ENCODE measurements around the gene TRIM41. TPM values are rescaled to one million over a fixed set of nuclear protein-coding genes. Genes with fewer than 3 reads are reported as not detected.

TRIM41 gene
- total and polyA plus RNA-seq, 2 experiments from 2014 or later = 6.2 to 8.7 TPM

GRCh38 chr5:181224390-181225229 is 1.5 kb downstream of the TRIM41 start:
- H3K4me1 ChIP-seq (ENCODE audit: insufficient read depth) = peaks cover 10% of the 10 kb centered on the region; the same call in 1 of the 2 replicates
- peaks cover 10% of the 10 kb centered on the region for H3K9me3 Mint-ChIP-seq
- peaks cover 14% of the 10 kb centered on the region for H3K36me3 ChIP-seq (ENCODE audit: insufficient read depth)
- H3K27me3 ChIP-seq (ENCODE audit: insufficient read depth) = no peaks in the 10 kb centered on the region
- no peak for DNase-seq (ENCODE audit: low spot score)
- no peak for ATAC-seq
- peaks cover 20% of the 10 kb centered on the region for H3K36me3 Mint-ChIP-seq (ENCODE audit: low read depth)
- H4K20me1 ChIP-seq (replicated peaks; ENCODE audit: insufficient read depth) = no peaks in the 10 kb centered on the region; the same call in 1 of the 2 replicates
- TF ChIP-seq, protein P1, sequence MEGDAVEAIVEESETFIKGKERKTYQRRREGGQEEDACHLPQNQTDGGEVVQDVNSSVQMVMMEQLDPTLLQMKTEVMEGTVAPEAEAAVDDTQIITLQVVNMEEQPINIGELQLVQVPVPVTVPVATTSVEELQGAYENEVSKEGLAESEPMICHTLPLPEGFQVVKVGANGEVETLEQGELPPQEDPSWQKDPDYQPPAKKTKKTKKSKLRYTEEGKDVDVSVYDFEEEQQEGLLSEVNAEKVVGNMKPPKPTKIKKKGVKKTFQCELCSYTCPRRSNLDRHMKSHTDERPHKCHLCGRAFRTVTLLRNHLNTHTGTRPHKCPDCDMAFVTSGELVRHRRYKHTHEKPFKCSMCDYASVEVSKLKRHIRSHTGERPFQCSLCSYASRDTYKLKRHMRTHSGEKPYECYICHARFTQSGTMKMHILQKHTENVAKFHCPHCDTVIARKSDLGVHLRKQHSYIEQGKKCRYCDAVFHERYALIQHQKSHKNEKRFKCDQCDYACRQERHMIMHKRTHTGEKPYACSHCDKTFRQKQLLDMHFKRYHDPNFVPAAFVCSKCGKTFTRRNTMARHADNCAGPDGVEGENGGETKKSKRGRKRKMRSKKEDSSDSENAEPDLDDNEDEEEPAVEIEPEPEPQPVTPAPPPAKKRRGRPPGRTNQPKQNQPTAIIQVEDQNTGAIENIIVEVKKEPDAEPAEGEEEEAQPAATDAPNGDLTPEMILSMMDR (conservative IDR thresholded peaks at IDR 0.05; ENCODE audit: low read depth in 2 of 2) = no peak
- TF ChIP-seq CREB1 (CRISPR knock-in tag; IDR thresholded peaks at IDR 0.05; ENCODE audit: low read depth) (no peak), EZH2phosphoT487 (IDR thresholded peaks at IDR 0.05; ENCODE audit: unreplicated experiment) (no peak), NANOG (IDR thresholded peaks at IDR 0.05; ENCODE audit: borderline replicate concordance) (no peak), STAT1 (IDR thresholded peaks at IDR 0.05; ENCODE audit: unreplicated experiment) (no peak), ZNF462 (CRISPR knock-in tag; IDR thresholded peaks at IDR 0.05) (no peak), ZNF331 (CRISPR knock-in tag; IDR thresholded peaks at IDR 0.05; ENCODE audit: low read depth) (no peak), ETS1 (IDR thresholded peaks at IDR 0.05) (no peak), JUNB (IDR thresholded peaks at IDR 0.05; ENCODE audit: unreplicated experiment) (no peak), POLR2AphosphoS5 (IDR thresholded peaks at IDR 0.05; ENCODE audit: low read depth) (no peak), ZNF114 (CRISPR knock-in tag; IDR thresholded peaks at IDR 0.05) (no peak), EZH2 (IDR thresholded peaks at IDR 0.05; ENCODE audit: low read depth, unreplicated experiment) (no peak)
- TF ChIP-seq, protein P2, sequence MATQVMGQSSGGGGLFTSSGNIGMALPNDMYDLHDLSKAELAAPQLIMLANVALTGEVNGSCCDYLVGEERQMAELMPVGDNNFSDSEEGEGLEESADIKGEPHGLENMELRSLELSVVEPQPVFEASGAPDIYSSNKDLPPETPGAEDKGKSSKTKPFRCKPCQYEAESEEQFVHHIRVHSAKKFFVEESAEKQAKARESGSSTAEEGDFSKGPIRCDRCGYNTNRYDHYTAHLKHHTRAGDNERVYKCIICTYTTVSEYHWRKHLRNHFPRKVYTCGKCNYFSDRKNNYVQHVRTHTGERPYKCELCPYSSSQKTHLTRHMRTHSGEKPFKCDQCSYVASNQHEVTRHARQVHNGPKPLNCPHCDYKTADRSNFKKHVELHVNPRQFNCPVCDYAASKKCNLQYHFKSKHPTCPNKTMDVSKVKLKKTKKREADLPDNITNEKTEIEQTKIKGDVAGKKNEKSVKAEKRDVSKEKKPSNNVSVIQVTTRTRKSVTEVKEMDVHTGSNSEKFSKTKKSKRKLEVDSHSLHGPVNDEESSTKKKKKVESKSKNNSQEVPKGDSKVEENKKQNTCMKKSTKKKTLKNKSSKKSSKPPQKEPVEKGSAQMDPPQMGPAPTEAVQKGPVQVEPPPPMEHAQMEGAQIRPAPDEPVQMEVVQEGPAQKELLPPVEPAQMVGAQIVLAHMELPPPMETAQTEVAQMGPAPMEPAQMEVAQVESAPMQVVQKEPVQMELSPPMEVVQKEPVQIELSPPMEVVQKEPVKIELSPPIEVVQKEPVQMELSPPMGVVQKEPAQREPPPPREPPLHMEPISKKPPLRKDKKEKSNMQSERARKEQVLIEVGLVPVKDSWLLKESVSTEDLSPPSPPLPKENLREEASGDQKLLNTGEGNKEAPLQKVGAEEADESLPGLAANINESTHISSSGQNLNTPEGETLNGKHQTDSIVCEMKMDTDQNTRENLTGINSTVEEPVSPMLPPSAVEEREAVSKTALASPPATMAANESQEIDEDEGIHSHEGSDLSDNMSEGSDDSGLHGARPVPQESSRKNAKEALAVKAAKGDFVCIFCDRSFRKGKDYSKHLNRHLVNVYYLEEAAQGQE (IDR thresholded peaks at IDR 0.05; ENCODE audit: unreplicated experiment) = no peak
- H3F3A ChIP-seq (replicated peaks; ENCODE audit: low read depth) = peaks cover 4% of the 10 kb centered on the region; the same call in 1 of the 2 replicates
- H3K4me3 Mint-ChIP-seq = peak overlapping the region; percentile 99
- peak overlapping the region; percentile 82 for H3K4me2 ChIP-seq
- H3K4me3 ChIP-seq = peak overlapping the region; percentile 66
- H3K27me3 Mint-ChIP-seq (ENCODE audit: insufficient read depth, low read depth, poor library complexity) = peaks cover 41% of the 10 kb centered on the region
- peak overlapping the region; percentile 97 for H3K27ac Mint-ChIP-seq
- H3K27ac ChIP-seq (ENCODE audit: low read depth) = no peak overlapping the region
- peaks cover 17% of the 10 kb centered on the region for H3K4me1 Mint-ChIP-seq
- H2AFZ ChIP-seq = no peak overlapping the region
- peaks cover 25% of the 10 kb centered on the region for H3K79me2 ChIP-seq (replicated peaks; ENCODE audit: insufficient read depth)
- no peaks in the 10 kb centered on the region for H3K9me2 ChIP-seq (ENCODE audit: insufficient read depth)

Measured in GM23338 (cell line).